Stimulated activated CD4-positive, alpha-beta T cell treated with anti-CD3 and anti-CD28 coated beads, Interleukin-1b, Interleukin-23, amount 100 ng/mL, for 24 hours (primary cell): ENCODE results near the gene PTPRT.

Source experiments
- DNase-seq, 4 experiments: peaks; one replicate each; pipeline ENCODE4 v3.0.0-alpha.2; 2020; ENCODE audit warnings: low read depth in 4 of 4, low spot score in 1 of 4

Gene PTPRT

DNA sequence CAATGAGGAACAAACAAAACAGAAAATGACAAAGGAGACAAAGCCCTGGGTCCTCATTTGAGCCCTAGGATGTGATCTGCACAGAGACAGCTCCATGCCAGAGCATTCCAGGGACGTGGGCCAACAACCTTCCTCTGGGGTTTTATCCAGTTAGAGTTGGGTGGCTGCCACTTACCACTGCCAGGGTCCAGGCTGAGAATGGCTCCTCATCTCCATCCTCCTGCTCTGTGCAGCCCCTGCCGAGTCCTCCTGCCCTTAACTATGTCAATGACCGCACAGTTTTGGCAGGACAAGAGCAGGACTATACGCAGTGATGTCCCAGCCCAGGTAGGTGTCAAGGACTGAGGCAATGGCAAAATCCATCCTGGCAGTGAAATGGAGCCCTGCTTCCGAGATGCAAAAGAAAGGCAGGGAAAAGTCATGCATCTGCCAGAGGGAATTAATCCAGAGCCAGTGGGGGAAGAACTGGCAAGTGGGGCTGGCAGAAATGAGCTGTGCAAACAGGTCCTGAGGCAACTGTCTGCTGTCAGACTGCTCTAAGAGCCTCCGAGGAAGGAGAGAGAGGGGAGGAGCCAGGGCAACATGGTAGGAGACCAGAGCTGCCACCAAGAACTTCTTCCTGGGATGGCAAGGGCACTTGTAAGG is 449.4 kb downstream of the PTPRT start:
- no peak for DNase-seq

DNA sequence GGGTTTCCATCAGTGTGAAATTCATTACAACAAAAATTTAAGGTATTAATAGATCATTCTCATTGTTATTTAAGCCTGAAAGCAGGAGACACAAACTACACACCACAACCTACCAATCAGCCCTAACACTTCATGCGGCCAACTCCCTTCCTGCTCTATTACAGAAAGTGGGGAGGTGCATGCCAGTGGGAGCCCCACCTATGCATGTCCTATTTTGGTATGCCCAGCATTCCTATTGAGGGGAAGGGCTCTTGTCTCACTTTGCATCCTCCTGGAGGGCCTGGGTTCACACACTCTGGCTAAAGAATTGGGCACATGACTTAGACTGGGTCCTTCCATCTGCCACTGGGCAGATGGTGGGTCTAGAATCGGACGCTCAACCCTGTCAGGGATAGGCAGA is 450.0 kb downstream of the PTPRT start:
- DNase-seq: no peak

DNA sequence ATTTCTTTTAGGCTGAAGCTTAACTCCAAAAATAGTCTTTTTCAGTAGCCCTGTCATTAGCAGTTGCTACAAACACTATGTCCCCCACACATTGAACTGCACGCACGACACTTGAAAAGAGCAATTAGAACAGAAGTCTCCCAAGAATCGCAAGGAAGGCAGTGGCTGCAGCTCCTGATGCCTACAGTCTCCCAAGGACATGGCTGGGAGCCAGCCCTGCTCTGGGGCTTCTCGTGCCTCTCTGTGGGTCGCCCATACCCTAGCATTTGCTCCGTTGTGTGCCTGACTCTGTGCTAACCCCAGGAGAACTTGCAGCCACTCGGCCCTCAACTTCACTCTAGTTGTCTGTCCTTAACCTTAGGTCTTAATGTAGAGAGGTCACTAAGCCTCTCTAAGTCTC is 454.2 kb downstream of the PTPRT start:
- DNase-seq: no peak

DNA sequence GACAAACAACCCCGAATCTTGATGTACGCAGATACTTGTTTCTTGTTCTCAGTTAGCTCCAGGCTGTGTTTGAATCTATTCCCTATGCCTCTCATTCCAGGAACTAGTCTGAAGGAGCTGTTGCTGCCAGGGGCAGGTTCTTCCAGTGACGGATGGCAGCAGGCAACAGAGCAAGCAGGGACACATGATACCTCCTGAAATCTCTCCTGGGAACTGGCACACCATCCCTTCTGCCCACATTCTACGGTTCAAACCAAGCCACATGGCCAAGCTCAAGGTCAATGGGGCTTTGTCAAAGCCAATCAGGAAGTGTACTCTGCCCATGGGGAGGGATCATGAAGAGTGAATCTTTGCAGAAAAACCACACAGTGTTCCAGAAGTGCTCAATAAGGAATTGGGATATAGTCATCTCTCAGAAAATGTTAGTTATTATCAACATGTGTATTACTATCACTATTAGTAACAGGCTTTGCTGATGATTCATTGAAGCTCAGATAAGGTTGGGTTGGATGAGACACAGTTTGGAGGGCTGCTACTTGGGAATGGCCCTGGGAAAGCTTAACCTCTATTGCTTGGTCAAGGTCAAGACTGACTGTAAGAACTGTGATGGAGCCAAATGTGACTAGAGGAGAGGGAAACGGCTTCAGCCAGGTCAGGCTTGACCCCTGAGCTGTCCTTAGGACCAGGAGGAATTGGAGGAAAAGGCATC is 454.9 kb downstream of the PTPRT start:
- DNase-seq: no peak

DNA sequence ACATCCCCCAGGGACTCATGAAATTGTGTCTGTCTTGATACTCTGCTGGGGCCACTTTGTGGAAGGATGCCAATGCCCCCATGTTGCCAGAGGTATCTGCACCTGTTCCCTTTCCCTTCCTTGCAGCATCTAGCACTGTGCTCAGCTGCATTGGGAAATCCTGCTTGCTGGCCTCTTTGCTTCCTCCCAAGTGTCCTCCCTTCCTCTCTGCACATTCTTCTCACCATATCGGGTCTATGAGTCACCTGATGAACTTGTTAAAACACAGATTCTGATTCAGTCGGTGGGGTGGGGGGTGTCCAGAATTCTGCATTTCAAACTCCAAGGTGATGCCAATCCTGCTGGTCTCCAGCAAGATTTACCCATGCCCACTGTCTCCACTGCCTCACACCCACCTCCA is 467.8 kb downstream of the PTPRT start:
- no peak for DNase-seq

DNA sequence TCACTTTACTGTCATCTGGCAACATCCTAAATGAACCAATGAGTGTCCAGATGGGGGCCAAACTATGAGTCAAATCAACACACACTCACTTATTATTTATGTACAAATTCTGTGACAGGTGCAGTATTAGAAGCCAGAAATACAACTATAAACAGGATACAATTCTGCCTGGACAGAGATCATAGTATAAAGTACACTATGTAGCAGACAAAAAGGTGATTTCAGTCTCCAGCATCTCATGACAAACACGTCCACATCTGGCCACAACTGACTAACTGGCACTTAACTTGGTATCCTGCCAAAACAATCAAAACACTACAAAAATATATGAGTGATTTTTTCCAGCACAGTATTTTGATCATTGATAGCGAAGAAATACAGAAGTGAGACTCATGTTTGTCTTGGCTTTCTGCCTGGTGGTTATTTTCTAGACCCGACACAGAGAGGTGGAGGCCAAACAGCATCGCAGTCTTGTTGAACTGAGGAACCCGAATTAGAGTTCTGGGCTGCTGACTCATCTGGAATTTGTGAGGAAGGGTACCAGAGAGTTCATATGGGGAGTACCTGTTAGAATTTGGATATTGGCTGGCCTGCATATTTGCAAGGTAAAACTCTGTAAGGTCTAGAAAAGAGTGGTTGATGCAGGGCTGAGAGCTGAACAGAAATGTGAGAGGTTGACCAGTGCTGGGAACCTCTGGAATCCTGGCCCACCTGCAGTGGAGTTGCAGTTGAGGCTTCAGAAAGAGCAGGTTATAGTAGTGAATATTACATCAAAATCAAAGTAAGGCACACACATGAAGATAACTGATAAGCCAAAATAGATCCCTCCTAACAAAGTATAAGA is 475.2 kb downstream of the PTPRT start:
- no peak for DNase-seq

DNA sequence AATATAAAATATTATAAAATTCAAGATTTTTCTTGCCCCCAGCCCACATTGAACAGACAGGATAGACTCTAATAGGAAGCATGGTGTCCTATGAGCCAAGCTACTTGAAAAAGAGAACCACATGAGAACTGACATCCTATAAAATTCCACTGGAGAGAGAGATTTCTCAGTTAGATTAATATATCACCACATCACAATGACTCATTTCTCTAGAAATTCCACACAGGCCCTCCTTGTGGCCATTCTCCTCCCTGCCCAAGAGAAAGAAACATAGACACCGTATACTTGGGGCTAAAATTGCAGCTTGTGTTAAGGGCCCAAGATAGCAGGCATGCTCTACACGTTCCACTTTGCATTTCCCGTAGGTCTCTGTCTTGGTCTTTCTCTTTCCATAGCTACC is 481.4 kb downstream of the PTPRT start:
- no peak for DNase-seq

- DNase-seq: no peak
Observed at GRCh38 chr20:42706759-42707158, 482.9 kb downstream of the PTPRT start.

- no peak for DNase-seq
Observed at GRCh38 chr20:42705550-42705949, 484.2 kb downstream of the PTPRT start.

DNA sequence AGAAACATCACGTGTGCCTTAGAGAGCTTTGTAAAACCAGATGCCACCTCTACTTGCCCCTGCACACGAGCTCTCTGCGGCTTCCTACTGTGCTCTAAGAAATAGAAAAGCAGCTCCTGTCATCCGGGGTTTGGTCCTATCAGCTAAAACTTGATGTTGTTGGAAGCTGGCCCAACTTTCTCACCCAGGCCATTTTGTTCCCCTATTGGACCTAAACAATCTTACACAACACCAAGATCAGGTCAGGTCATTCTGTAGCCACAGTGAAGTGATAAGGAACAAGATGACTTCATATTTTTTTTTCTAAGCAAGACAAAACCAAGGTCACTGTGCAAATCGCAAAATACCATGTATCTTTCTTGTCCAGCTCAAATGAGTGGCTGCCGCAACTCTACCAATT is 486.0 kb downstream of the PTPRT start:
- DNase-seq: no peak

DNA sequence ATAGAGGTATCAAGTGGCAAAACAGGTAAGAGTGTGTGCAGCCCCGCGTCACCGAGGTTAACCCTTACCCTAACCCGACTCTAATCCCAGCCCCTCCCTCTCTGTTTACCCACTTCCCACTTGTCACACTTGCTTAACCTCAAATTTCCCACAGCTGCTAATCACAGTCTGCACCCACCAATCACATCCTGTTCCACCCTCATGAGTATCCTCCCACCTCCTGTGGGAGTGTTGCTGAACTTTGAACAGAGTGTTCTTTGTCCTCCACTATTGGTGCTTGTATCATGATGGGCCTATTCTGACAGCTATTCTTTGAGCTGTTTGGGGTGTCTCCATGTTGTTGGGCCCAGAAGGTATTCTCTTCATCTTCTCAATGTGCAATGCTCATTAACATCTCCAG is 487.8 kb downstream of the PTPRT start:
- no peak for DNase-seq

- DNase-seq: no peak
Observed at GRCh38 chr20:42700372-42700771, 489.3 kb downstream of the PTPRT start.

- DNase-seq: no peak
Observed at GRCh38 chr20:42697962-42698361, 491.7 kb downstream of the PTPRT start.

DNA sequence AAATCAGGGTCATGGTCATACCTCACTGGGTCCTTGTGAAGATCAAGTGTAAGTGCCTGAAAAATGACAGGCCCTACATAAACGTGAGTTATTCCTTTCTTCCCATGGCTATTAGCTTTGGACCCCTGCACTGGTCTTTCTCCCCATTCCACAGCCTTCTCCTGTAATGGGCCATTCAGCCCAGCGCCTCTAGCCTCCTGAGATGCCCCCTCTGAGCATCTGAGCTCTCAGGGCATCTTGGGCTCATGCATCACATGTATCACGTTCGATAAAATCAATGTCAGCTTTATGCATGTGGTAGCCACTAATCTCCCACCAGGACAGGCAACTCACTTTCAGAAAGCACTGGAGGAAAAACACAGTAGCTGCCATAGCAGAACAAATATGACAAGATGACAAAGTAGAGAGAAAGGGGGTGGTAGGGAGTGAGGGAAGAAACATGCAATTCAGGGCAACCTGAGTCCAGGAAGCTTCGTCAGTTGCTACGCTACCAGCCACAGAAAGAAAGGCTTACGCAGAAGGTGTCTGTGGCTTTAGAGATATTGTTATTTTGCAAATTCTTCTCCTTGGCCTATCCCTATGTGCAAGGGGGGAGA is 498.8 kb downstream of the PTPRT start:
- DNase-seq: no peak

GRCh38 chr20:42688576-42688975 is 501.1 kb downstream of the PTPRT start:
- DNase-seq: no peak

DNA sequence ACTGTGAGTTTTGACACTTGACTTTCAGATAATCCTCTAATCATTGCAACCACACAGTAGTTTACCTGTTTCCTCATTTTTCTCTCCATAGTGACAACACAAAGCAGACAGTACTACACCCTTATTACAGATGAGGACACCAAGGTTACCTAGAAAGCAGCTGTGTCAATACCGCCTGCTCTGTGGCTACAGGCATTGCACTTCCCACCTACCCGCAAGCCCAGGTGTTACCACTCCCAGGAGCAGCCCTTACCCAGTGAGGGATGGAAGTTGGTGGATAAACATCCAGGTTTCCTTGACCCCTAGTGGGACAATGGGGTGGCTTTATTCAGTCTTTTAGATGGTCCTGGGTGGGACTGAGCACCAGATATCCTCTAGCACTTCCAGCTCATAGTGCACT is 503.6 kb downstream of the PTPRT start:
- DNase-seq: no peak

- no peak for DNase-seq
Observed at GRCh38 chr20:42678895-42679294, 510.8 kb downstream of the PTPRT start.

GRCh38 chr20:42656130-42656529 is 533.6 kb downstream of the PTPRT start:
- DNase-seq: no peak

- DNase-seq: no peak
Observed at GRCh38 chr20:42652266-42652665, 537.4 kb downstream of the PTPRT start.

- no peak for DNase-seq
Observed at GRCh38 chr20:42650191-42650746, 539.4 kb downstream of the PTPRT start.

GRCh38 chr20:42649748-42650147 is 540.0 kb downstream of the PTPRT start:
- DNase-seq: no peak
